Skin epidermis (tissue), 12 donors: Measurements from ENCODE around the gene SNRNP200.
"Not testable (repeated sequence)": the region's sequence is repeated elsewhere in the genome, so short reads cannot be mapped to it uniquely, and the experiment has no call there.

Source experiments
- H3K27ac ChIP-seq, 21 experiments: fragments of 200-600 bp; sonication (generic) in 11 of 21; one replicate each; pipeline ENCODE4 v1.5.0; 2020; ENCODE audit warnings: mild to moderate bottlenecking in 3 of 21, inconsistent platforms in 2 of 21, moderate library complexity in 2 of 21
- H3K4me3 ChIP-seq, 7 experiments: fragments of 200-600 bp; sonication (generic) in 2 of 7; one replicate each; pipeline ENCODE4 v1.5.0; 2020; ENCODE audit warnings: inconsistent platforms in 2 of 7, mild to moderate bottlenecking in 2 of 7, moderate library complexity in 1 of 7

The SNRNP200 gene

GRCh38 chr2:96260387-96261260, 44.7 kb downstream of the SNRNP200 start:
- H3K4me3 ChIP-seq = no peak overlapping the region
- H3K27ac ChIP-seq = peak overlapping the region in 20 of 21 experiments; percentile 20 to 88 (median 78)

- no peak overlapping the region for H3K4me3 ChIP-seq
Observed at GRCh38 chr2:96259497-96259921, 45.8 kb downstream of the SNRNP200 start.

GRCh38 chr2:96258166-96259022, 47.0 kb downstream of the SNRNP200 start:
- Histone ChIP-seq H3K27ac (peak overlapping the region in 19 of 21 experiments; percentile 9 to 88 (median 64)), H3K4me3 (no peak overlapping the region)

More at GRCh38 chr2:96259497-96259921, 45.8 kb downstream of the SNRNP200 start:
- peak overlapping the region in 19 of 21 experiments; percentile 15 to 88 (median 78) for H3K27ac ChIP-seq

- H3K27ac ChIP-seq = peak overlapping the region in 20 of 21 experiments; percentile 9 to 88 (median 64)
- not testable (repeated sequence) for H3K4me3 ChIP-seq
Observed at GRCh38 chr2:96257744-96258143, 47.6 kb downstream of the SNRNP200 start.

- Histone ChIP-seq H3K4me3 (no peak overlapping the region), H3K27ac (peak overlapping the region in 17 of 21 experiments; percentile 15 to 82 (median 62))
Observed at GRCh38 chr2:96256611-96257113, 48.7 kb downstream of the SNRNP200 start.

- H3K27ac ChIP-seq = peak overlapping the region in 9 of 21 experiments; percentile 9 to 60 (median 28)
- no peak overlapping the region for H3K4me3 ChIP-seq
Observed at GRCh38 chr2:96254571-96254970, 50.8 kb downstream of the SNRNP200 start.

- Histone ChIP-seq H3K27ac (peak overlapping the region in 1 of 21 experiments; percentile 3), H3K4me3 (no peak overlapping the region)
Observed at GRCh38 chr2:96253006-96253405, 52.3 kb downstream of the SNRNP200 start.

- no peak overlapping the region for H3K27ac ChIP-seq
- no peak overlapping the region for H3K4me3 ChIP-seq
Observed at GRCh38 chr2:96252526-96252925, 52.8 kb downstream of the SNRNP200 start.

GRCh38 chr2:96251721-96252292, 53.5 kb downstream of the SNRNP200 start:
- H3K4me3 ChIP-seq = no peak overlapping the region
- H3K27ac ChIP-seq = peak overlapping the region in 1 of 21 experiments; percentile 43

- Histone ChIP-seq H3K4me3 (no peak overlapping the region), H3K27ac (peak overlapping the region in 7 of 21 experiments; percentile 21 to 59 (median 50))
Observed at GRCh38 chr2:96250188-96250587, 55.2 kb downstream of the SNRNP200 start.

- Histone ChIP-seq H3K4me3 (no peak overlapping the region), H3K27ac (peak overlapping the region in 7 of 21 experiments; percentile 28 to 59 (median 50))
Observed at GRCh38 chr2:96249654-96250053, 55.7 kb downstream of the SNRNP200 start.

GRCh38 chr2:96248624-96249023, 56.7 kb downstream of the SNRNP200 start:
- Histone ChIP-seq H3K27ac (no peak overlapping the region), H3K4me3 (no peak overlapping the region)

GRCh38 chr2:96247896-96248295, 57.5 kb downstream of the SNRNP200 start:
- Histone ChIP-seq H3K4me3 (no peak overlapping the region), H3K27ac (no peak overlapping the region)

GRCh38 chr2:96247009-96247408, 58.3 kb downstream of the SNRNP200 start:
- Histone ChIP-seq H3K27ac (peak overlapping the region in 3 of 21 experiments; percentile 42 to 77 (median 70)), H3K4me3 (no peak overlapping the region)

GRCh38 chr2:96245609-96246390, 59.5 kb downstream of the SNRNP200 start:
- Histone ChIP-seq H3K27ac (peak overlapping the region in 10 of 21 experiments; percentile 10 to 77 (median 55)), H3K4me3 (no peak overlapping the region)

GRCh38 chr2:96243843-96244242, 61.5 kb downstream of the SNRNP200 start:
- Histone ChIP-seq H3K27ac (no peak overlapping the region), H3K4me3 (no peak overlapping the region)

GRCh38 chr2:96241900-96242611, 63.3 kb downstream of the SNRNP200 start:
- no peak overlapping the region for H3K4me3 ChIP-seq

GRCh38 chr2:96241227-96241626, 64.1 kb downstream of the SNRNP200 start:
- Histone ChIP-seq H3K27ac (peak overlapping the region in 20 of 21 experiments; percentile 20 to 93 (median 78)), H3K4me3 (no peak overlapping the region)

More at GRCh38 chr2:96241900-96242611, 63.3 kb downstream of the SNRNP200 start:
- H3K27ac ChIP-seq = peak overlapping the region in 20 of 21 experiments; percentile 47 to 93 (median 78)
